ENCODE data around the gene RPGRIP1.
"Not testable (repeated sequence)": the region's sequence is repeated elsewhere in the genome, so short reads cannot be mapped to it uniquely, and the experiment has no call there.

Gene RPGRIP1

DNA sequence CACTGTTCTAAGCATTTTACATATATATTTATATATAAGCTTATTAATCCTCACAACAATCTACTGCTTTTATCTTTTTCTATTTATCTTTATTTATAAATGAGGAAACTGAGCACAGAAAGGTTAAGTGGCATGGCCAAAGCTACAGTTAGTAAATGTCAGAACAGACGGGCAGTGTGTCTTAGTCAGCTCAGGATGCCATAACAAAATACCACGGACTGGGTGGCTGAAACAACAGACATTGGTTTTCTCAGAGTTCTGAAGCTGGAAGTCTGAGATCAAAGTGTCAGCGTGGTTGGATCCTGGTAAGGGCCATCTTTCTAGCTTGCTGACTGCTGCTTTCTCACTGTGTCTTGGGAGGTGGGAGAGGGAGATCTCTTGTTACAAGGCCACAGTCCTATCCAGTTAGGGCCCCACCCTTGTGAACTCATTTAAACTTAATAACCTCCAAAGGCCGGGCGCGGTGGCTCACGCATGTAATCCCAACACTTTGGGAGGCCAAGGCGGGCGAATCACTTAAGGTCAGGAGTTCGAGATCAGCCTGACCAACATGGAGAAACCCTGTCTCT lies 19.8 kb downstream of the RPGRIP1 start:
- DNase-seq (ENCODE audit: low read depth in 4 of 4, low spot score in 1 of 4): no peak

DNA sequence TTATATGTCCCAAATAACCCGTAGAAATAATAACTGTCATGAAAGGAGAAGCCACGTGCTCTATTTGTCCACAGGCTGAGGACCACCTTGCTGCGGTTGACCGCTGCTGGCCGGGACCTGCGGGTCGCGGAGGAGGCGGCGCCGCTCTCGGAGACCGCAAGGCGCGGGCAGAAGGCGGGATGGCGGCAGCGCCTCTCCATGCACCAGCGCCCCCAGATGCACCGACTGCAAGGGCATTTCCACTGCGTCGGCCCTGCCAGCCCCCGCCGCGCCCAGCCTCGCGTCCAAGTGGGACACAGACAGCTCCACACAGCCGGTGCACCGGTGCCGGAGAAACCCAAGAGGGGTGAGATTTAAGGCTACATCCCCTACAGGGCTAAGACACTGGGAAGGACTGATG lies 21.0 kb downstream of the RPGRIP1 start:
- peak in 2 of 4 experiments; percentile 3 to 17 for DNase-seq (ENCODE audit: low read depth in 4 of 4, low spot score in 1 of 4)

DNA sequence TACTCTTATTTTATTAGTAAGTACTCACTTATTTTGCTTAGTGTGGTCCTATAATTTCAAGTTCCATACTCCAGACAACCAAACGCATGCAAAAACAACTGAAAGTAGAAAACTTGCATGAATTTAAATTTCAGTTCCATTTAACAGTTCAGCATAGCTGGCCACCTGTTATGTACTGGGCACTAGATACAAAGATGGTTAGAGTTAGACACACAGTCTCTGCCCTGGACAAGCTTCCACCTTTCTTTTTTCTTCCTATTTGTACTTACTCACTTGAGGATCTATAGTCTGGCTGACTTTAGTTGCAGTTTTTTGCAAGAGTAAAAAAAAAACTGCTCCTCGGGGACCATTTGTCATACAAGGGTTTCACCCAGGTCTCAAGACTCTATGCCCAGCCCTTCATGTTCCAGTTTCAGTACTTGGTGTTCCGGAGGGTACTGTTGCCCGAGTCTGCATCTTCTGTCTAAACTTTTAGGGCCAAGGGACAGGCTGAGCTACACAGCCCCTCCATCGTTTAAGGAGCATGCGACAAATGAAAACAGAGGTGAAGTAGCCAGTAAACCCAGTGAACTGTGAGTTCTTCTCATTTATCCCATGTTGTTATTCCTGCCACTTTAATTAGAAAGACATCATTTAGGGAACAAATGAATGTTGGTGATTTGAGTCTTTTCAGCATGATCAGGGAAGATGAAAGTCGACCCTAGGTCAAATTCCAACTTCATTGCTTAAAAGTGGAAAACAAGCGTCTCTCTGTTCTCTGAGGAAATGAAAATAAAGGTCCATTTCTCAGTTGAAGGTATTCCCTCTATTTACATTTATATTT lies 22.3 kb downstream of the RPGRIP1 start:
- DNase-seq (ENCODE audit: low read depth in 4 of 4, low spot score in 1 of 4): no peak

DNA sequence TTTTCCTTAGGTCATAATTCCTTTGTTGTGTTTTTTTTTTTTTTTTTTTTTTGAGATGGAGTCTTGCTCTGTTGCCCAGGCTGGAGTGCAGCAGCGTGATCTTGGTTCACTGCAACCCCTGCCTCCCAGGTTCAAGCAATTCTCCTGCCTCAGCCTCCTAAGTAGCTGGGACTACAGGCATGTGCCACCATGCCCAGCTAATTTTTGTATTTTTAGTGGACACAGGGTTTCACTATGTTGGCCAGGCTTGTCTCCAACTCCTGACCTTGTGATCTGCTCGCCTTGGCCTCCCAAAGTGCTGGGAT lies 22.9 kb downstream of the RPGRIP1 start:
- not testable (repeated sequence) for DNase-seq (ENCODE audit: low read depth in 4 of 4, low spot score in 1 of 4)

DNA sequence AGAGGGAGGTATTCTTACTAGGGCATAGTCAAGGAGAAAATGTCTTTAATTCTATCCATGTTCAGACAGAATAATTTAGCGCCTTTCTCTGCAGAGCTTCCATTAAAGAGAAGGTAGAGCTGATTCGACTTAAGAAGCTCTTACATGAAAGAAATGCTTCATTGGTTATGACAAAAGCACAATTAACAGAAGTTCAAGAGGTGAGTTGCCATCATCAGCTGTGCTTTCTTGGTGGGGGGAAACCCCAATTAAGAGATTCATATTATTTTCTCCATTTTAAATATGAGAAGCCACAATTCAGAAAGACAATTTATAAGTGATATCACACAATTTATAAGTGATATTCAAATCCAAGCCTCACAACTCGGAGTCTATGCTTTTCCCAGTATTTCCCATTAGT lies 27.8 kb downstream of the RPGRIP1 start:
- DNase-seq (ENCODE audit: low read depth in 4 of 4, low spot score in 1 of 4): no peak

DNA sequence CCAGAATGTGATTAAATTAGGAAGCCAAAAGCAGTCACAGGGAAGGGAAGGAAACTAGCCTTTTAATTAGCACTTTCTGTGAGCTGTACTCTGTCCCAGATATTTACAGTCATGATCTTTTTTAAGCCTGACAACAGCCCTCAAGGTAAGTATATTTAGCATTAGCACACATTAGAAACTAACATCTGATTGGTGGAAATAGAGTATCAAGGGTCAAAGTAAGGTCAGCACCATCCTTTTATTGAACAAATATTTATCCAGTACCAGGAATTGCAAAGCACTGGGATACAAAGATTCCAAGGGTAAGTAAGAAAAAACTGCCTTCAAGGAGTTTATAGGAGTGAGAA lies 28.2 kb downstream of the RPGRIP1 start:
- no peak for DNase-seq (ENCODE audit: low read depth in 4 of 4, low spot score in 1 of 4)

DNA sequence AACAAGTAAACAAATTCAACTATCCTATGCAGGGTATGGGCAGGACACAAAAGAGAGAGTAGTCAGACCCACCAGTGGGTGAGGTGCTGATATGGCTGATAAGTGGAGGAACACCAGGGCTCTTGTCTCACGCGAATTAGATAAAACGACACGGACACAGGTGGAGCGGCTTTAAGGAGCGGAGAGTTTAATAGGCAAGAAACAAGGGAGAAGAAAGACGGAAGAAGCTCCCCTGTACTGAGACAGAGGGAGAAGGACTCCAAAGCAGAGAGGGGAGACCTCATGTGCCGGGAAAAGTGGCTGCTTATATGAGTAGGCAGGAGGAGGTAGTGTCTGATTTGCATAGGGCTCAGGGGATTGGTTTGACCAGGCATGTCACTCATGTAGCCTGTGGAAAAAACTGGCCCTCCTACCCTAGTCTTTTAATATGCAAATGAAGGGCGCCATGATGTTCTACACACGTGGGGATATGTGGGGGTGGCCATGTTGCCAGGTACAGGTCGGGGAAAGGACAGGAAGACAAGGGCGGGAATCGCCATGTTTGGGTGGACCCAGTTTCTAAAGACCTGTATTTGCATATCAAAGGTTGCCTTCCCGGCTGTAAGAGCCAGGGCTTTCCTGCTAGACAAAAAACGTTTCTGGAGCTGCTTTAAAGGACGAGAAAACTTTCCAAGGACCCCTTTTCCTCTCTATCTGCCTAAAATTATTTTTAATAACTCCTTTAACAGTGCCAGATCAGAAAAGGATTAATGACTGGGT lies 28.8 kb downstream of the RPGRIP1 start:
- peak; percentile 36 to 81 (median 58) for DNase-seq (ENCODE audit: low read depth in 4 of 4, low spot score in 1 of 4)

DNA sequence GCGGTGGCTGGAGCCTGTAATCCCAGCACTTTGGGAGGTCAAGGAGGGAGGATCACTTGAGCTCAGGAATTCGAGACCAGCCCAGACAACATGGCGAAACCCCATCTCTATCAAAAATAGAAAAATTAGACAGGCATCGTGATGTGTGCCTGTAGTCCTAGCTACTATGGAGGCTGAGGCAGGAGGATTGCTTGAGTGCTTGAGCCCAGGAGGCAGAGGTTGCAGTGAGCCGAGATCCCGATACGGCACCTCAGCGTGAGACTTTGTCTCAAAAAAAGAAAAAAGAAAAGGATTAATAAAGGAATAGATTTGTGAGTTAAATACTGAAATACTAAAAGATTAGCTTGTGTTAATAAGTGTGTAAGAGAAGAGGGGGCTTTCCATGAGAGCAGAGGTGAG lies 29.4 kb downstream of the RPGRIP1 start:
- no peak for DNase-seq (ENCODE audit: low read depth in 4 of 4, low spot score in 1 of 4)

DNA sequence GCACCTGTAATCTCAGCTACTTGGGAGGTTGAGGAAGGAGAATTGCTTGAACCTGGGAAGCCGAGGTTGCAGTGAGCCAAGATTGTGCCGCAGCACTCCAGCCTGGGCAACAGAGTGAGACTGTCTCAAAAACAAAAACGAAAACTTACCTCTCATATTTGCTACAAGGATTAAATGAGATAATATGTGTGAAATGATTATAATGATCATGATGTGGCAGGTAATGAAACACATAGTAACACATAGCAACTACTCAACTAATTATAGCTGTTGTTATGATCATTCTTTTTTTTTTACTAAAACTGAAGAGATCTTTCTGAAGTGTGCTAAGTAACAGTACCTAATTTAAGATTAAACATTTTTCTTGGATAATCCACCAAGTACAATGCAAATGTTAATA lies 30.1 kb downstream of the RPGRIP1 start:
- no peak for DNase-seq (ENCODE audit: low read depth in 4 of 4, low spot score in 1 of 4)

DNA sequence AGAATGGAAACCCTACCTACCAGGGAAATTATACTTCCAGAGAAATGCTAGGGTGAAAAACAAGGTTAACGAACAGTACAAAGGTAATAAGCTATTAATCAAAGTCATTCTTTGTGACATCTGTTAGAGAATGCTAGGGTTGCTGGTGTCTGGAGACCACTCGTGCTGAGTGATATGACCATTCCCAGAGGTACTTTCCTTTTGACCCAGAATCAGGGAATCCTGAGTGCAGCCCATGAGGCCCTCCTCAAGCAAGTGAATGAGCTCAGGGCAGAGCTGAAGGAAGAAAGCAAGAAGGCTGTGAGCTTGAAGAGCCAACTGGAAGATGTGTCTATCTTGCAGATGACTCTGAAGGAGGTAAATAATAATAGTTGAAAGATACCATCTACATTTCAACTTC lies 31.7 kb downstream of the RPGRIP1 start:
- no peak for DNase-seq (ENCODE audit: low read depth in 4 of 4, low spot score in 1 of 4)

DNA sequence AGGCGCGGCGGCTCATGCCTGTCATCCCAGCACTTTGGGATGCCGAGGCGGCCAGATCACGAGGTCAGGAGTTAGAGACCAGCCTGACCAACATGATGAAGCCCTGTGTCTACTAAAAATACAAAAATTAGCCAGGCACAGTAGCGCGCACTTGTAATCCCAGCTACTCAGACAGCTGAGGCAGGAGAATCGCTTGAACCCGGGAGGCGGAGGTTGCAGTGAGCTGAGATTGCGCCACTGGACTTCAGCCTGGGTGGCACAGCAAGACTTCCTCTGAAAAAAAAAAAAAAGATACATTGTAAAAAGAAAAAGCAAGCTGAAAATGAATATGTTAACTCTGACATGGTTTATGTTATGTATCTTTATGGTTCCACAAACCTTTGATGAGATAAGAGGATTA lies 33.6 kb downstream of the RPGRIP1 start:
- DNase-seq (ENCODE audit: low read depth in 4 of 4, low spot score in 1 of 4): no peak

DNA sequence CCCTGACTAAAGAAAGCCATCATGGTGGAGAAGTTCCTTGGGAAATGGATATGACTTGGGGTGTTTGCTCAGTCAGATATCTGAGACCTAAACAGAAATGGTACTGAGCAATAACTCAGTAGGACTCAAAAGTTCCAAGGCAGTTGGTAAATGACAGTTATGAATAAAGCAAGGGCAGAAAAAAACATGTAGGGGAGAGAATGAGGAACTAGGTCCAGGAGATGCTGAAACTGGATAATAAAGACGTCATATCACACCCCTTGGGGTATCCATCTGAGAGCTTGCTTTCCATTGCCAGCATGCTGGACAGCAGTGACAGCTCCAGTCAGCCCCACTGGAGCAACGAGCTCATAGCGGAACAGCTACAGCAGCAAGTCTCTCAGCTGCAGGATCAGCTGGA lies 37.5 kb downstream of the RPGRIP1 start:
- DNase-seq (ENCODE audit: low read depth in 4 of 4, low spot score in 1 of 4): no peak

DNA sequence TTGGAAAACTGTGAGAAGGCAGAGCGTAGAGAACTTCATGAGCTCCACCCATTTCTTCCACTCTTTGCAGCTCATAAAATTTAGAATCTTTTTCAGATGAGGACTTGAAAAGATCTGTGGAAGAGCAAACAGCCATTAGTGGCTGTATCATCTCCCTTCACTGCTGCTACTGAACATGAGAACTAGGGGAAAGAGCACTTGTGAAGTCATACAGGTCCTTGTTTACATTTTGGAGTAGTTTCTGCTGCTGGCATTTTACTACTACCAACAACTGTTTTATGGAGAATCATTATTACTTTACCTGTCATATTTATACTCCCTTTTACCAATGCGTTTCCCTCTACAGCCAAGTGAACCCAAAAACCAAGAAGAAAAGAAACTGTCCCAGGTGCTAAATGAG lies 41.0 kb downstream of the RPGRIP1 start:
- no peak for DNase-seq (ENCODE audit: low read depth in 4 of 4, low spot score in 1 of 4)

DNA sequence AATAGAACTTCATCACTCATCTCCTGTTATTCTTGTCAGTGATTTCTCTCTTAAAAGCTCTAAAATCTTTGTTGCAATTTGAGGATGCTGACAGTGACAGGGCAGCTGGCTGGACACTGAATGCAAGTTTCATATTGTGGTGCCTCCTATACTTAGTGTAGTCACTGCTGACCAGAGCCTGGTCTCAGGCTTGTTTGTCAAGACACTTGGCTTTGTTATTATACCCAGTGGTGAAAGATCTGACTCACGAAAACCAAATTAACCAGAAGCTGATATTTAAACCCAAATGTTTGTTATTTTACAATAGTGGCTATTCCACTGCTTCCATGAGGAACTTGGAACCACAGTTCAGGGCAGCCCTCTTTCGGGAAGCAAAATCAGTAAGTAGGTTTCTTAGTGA lies 42.8 kb downstream of the RPGRIP1 start:
- no peak for DNase-seq (ENCODE audit: low read depth in 4 of 4, low spot score in 1 of 4)

DNA sequence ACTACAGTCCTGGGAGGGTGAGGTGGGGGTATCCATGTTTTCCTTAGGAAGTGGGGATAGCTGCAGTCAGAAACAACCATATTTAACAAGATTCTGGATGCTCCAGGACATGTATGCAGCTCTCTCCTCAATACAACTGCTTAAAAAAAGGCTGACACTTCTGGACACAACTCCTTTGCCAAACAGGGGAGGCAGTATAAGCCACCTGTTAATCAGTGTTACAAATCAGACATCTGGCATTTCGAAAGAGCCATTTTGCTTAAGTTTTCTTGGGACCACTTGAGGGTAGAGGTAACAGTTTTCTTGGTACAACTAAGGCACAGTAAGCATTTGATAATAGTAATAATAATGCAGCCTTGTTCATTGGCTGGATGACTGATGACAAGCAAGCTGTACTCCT lies 47.1 kb downstream of the RPGRIP1 start:
- DNase-seq (ENCODE audit: low read depth in 4 of 4, low spot score in 1 of 4): no peak
